HT1080 (cell line): ENCODE results near the gene SEZ6. TPM values are rescaled to one million over a fixed set of nuclear protein-coding genes. Genes with fewer than 3 reads are reported as not detected.
A peak's percentile ranks its signal among the peaks of the same experiment; 100 is the strongest.

Experiments
- DNase-seq: peaks from one replicate; pipeline ENCODE4 v3.0.0-alpha.2; 2015; ENCODE audit warnings: low read depth
- total RNA-seq: library from RNA; depleted of rRNA; stranded (reverse); fragments of >200 nt; shearing (Covaris generic); gene quantifications from 2 replicates; pipeline ENCODE4 v1.2.3, GENCODE V29; 2014

Gene SEZ6
- total RNA-seq, 1 experiment from 2014 or later, result not detected

- no peak for DNase-seq
Observed at GRCh38 chr17:28956861-28957260, 49.0 kb downstream of the SEZ6 start.

- no peak for DNase-seq
Observed at GRCh38 chr17:28956112-28956511, 49.7 kb downstream of the SEZ6 start.

- no peak for DNase-seq
Observed at GRCh38 chr17:28955408-28955807, 50.4 kb downstream of the SEZ6 start.

- no peak for DNase-seq
Observed at GRCh38 chr17:28954886-28955285, 50.9 kb downstream of the SEZ6 start.

DNA sequence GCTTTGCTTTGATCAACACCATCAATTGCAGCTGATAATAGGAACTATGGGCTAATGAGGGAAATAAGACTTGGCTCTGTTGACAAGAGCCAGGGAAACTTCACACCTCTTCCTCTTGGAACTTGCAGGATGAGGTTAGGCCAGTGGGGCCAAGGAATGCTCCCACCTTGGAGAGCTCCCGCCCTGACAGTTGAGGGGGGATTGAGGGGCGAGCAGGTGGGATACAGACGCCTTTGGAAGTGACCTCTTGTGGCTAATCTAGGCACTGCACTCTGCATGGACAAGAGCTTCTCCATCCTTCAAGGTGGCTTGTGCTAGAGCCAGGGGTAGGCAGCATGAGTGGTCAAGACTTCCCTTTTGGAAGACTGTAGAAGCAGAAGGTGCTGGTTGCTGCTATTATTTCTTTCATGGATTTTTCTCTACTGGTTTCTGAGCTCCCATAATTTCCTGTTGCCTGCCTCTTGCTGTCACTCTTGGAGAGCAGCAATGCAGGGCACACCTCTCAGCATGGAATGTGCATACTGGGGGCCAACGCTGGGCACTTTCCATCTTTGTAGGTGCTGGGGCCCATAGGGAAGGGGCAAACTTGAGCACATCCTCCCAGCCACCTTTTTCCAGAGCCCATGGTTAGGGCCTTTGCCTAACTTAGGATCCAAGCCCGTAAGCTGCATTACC, 52.3 kb downstream of the SEZ6 start:
- peak; percentile 40 for DNase-seq

DNA sequence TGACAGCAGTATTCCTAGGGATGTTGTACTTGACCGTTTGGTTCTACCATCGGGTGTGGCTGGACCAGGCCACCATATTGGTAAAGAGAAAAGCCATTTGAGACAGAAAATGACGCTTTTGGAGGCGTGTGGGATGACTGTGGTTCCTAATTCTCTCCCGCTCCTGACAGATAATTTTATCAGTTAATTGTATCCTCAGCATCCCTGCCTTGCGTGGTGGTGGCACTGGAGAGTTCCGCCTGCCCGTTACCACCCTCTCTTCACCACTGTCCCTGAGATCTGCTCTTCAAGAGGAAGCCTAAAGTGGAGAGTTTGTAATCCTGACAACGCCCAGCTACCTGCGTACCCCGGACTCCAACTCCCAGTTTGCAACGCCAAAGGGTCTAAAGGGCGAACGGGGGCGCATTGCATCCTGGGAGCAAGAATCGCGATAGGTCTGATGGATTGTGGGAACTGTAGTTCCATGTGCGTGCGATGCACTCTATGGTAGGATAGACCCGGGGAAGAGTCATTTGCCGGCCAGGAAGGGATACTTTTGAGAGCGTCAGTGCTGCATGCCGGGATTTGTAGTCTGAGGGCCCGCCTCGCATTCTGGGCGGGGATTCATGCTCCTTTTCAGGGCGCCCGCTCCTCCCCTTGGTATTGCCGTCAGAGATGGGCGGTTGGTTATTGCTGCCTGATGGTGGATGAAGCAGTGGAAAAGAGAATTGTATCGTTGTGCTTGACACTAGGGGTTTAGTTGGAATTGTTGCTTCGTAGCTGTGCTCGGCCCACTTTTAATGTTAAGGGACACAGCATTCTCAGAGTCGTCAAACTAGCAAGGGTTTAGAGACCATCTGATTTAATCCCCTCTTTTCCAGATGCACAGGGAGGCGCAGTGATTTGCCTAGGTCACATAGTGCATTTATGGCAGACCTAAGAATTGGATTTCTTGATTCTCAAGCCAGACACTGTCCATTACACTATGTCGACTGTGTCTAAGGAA, 53.5 kb downstream of the SEZ6 start:
- peak; percentile 99 for DNase-seq

- peak; percentile 100 for DNase-seq
Observed at GRCh38 chr17:28951428-28951990, 54.3 kb downstream of the SEZ6 start, which contains the start of gene PHF12. Gene PHF12 (minus strand): TSS chr17:28951518. CDS start chr17:28950960, 558 bp downstream.

GRCh38 chr17:28950752-28951427, 54.9 kb downstream of the SEZ6 start:
- DNase-seq, result no peak

DNA sequence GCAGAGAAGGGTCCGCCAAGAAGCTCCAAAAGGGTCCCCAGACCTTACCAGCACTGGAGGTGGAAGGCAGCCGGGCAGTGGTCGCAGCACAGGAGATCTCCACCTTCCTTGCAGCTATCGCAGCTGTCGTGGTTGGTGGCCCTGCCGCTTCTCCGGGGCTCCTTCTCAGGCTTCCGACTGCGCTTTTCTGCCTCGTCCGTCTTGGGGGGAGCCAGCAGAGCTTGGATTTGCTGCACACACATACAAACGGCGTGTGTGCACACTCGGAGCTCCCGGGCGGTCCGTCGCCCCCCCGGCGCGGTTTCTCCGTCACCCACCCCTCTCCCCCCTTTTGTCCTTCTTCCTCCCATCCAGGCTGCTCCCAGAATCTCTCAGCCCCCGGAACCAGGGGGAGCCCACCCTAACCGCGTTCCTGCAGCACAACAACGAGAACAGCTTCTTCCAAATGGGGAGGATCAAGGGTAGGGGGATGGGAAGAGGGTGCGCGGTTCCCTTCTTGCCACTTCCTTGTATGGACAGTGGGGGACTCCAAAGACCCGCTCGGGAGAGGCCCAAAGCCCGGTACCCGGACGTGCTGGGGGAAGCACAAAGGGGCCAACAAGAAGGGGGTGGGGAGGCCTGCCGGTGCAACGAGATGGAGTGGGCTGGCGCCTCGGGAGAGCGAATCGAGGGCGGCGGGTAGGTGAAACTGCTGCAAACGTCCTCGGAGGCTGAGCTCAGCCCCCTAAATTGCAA, 55.6 kb downstream of the SEZ6 start:
- DNase-seq, result peak; percentile 46

DNA sequence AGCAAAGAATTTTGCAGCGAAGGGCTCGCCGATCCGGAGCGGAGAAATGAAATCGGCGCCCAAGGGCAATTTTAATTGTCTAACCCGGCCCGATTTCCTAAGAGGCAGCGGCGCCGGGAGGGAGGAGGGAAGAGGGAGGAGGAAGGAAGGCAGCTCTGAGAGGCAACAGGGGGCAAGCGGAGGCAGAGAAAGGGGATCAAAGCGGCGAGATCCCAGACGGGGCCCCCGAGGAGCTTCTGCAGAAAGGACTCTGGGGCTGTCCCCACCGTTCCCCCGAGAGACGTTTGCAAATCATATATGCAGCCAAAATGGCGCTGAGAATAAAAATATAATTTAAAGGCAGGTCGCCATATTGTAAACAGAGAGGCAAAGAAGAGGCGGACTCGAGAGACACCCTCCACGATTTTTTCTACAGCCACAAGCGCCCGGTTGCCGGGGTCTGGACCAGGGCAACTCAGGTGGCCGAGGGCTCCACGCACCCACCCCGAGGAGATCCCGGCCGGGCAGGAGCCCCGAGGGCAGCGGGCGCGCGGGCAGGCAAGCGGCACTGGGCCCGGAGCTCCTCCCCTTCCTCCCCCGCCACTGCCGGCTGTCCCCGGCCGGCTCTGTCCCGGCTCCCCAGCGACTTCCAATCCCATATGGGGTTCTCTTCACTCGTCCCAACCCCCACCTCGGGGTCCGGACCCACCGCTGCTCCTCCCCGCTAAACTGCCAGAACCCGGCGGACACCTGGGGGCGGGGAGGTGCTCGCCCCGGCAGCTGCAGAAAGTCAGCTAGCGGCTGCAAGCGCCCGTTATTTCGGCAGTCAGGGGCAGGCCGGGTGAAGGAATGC, 56.4 kb downstream of the SEZ6 start:
- DNase-seq, result peak; percentile 47

DNA sequence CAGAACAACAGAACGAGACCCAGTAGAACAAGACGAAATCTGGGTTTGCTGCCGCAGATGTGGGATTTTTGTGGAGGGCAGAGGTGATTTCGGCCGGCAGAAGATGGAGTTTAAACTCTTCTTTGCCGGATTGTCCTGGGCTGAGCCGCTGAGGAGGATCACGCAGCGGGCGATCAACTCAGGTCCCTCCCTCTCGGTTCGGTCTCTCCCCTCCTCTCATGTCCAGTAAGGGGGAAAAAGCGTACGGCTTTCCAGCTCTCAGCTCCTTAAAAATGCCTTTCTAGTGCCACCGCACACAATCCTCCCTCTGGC, 57.0 kb downstream of the SEZ6 start:
- peak; percentile 29 for DNase-seq

DNA sequence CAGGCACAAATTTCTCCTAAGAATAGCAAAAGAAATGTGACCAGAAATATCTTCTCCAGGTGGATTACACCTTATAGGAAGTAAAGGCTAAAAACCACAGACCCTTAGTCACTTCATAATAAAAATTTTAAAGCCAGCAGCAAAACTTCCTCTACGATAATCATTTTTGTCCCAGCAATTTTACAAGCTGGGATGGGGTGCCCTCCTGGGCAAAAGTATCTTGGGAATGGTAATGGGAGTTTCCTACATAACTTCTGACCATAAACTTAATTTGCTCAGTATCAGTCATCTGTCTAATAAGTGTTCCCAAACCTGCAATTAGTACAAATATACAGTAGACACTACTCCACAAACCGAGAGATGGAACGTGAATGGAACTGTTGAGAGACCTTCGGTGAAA, 57.5 kb downstream of the SEZ6 start:
- no peak for DNase-seq

DNA sequence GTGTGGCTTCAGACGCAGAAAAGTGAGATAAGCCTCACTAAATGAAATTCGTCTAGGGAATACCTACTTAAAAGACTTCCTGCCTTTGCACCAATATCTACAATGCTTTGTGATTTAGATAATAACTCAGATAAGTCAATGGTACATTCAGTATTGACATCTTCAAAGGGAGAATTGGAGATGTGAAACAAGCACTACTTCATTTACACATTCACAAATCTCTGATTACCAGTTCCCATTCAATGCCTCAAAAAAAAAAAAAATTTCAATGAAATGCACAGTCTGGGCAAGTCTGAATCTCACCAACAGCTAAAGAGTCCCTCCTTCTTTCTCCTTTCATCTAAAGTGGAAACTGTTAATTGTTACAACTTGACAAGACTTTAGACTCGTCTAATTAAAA, 58.2 kb downstream of the SEZ6 start:
- DNase-seq, result no peak

GRCh38 chr17:28946239-28946638, 59.6 kb downstream of the SEZ6 start:
- DNase-seq, result peak; percentile 70

- no peak for DNase-seq
Observed at GRCh38 chr17:28944862-28945741, 60.7 kb downstream of the SEZ6 start.

DNA sequence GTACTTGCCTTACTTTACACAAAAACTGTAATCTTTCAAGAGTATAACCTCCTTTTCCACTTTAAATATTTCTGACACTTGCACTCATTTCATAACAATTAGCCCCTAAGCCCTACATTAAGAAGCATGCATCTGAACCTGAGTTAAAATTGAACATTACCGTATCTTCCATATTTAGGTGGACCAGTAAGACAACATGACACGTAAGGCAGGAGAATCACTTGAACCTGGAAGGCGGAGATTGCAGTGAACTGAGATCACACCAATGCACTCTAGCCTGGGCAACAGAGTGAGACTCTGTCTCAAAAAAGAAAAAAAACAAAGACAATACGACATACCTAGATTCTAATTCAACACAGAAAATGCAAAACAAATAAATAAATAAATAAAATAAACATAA, 61.5 kb downstream of the SEZ6 start:
- DNase-seq, result no peak

GRCh38 chr17:28942925-28943324, 62.9 kb downstream of the SEZ6 start:
- DNase-seq, result no peak

DNA sequence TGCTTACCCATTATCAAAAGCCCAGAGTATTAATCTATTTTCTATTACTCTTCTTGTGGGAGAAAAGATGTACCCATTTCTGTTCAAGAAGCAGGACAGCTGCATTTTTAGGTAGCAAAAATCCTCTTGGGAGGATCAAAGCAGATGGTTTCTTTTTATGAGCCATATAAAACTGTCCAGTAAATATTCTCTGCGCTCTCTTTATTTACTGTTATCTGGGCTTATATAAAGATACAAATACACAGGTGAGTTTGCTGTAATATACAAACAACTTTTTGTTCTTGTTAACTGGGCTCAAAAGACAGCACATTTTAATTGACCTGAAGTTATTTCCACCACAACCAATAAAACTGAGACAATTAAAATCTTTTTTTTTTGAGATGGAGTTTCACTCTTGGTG, 64.6 kb downstream of the SEZ6 start:
- DNase-seq, result no peak

- no peak for DNase-seq
Observed at GRCh38 chr17:28940675-28941074, 65.2 kb downstream of the SEZ6 start.
